Heart right ventricle (tissue), 16 donors: ENCODE measurements around the gene ADARB2. TPM values are rescaled to one million over a fixed set of nuclear protein-coding genes. Genes with fewer than 3 reads are reported as not detected.
"Not testable (repeated sequence)": the region's sequence is repeated elsewhere in the genome, so short reads cannot be mapped to it uniquely, and the experiment has no call there.

Experiments
- ATAC-seq, 8 donors: fragments of 200-7000 bp; cut with Tn5 transposase; one replicate each; pipeline ENCODE4 v1.9.1; 2020; ENCODE audit warnings: mild to moderate bottlenecking in 8 of 8, moderate library complexity in 8 of 8, moderate number of reproducible peaks in 1 of 8
- DNase-seq, 2 donors: peaks; one replicate each; pipeline ENCODE4 v3.0.0-alpha.2; 2020
- H3K27ac ChIP-seq, 10 donors: fragments of 200-600 bp; sonication (generic) in 2 of 10; one replicate each; pipeline versions ENCODE4 v1.5.0 to v1.8.0; 2020 to 2022; ENCODE audit warnings: mild to moderate bottlenecking in 3 of 10
- H3K27me3 ChIP-seq, 7 donors: fragments of 200-600 bp; one replicate each; pipeline ENCODE4 v1.8.0; 2021 to 2022; ENCODE audit warnings: mild to moderate bottlenecking in 2 of 7
- H3K36me3 ChIP-seq, 9 donors: fragments of 200-600 bp; sonication (generic) in 1 of 9; one replicate each; pipeline versions ENCODE4 v1.5.0 to v1.8.0; 2020 to 2022; ENCODE audit warnings: mild to moderate bottlenecking in 2 of 9
- H3K4me1 ChIP-seq, 9 donors: fragments of 200-600 bp; sonication (generic) in 1 of 9; one replicate each; pipeline versions ENCODE4 v1.5.0 to v1.8.0; 2020 to 2022; ENCODE audit warnings: mild to moderate bottlenecking in 4 of 9
- H3K4me3 ChIP-seq, 10 donors: fragments of 200-600 bp; sonication (generic) in 2 of 10; one replicate each; pipeline versions ENCODE4 v1.5.0 to v1.8.0; 2020 to 2022; ENCODE audit warnings: mild to moderate bottlenecking in 7 of 10, moderate library complexity in 2 of 10
- H3K9me3 ChIP-seq, 11 donors: fragments of 200-600 bp in 10 of 11; sonication (generic) in 2 of 11; one replicate each; pipeline versions ENCODE4 v1.5.0 to v1.8.0; 2013 to 2022; ENCODE audit warnings: mild to moderate bottlenecking in 2 of 11, control low read depth in 1 of 11, moderate library complexity in 1 of 11
- CTCF ChIP-seq, 9 donors: fragments of 200-600 bp; sonication (generic) in 2 of 9; IDR thresholded peaks; one replicate each; pipeline versions ENCODE4 v1.5.0 to v1.8.0; 2021 to 2022; ENCODE audit warnings: antibody characterized with exemption in 9 of 9, mild to moderate bottlenecking in 5 of 9, moderate library complexity in 1 of 9
- WGBS, 2 donors: extraction: QIAGEN DNeasy Blood & Tissue Kit; methylation state at CpG; one replicate each; pipeline ENCODE4 v1.1.7; 2013; ENCODE audit warnings: inconsistent platforms in 1 of 2; 5-methylcytosine and 5-hydroxymethylcytosine counted together
- intact Hi-C, 10 donors: fragments of 100-400 bp; cut with DNase I; formaldehyde crosslinking; loops; one replicate each; pipeline versions ENCODE4 v1.11.1 to v1.14.2; 2022
- polyA plus RNA-seq, 2 donors: library from polyadenylated mRNA; stranded (reverse); fragments of 200-250 nt; gene quantifications; one replicate each; pipeline ENCODE4 v1.2.3, GENCODE V29; 2013
- total RNA-seq, 10 donors: library from RNA; stranded (reverse); fragmentation: NEBNext Ultra II Directional in 3 of 10; extraction: Animal tissue kit (Norgen Biotek cat#: 25700) in 3 of 10; gene quantifications; one replicate each; pipeline versions ENCODE4 v1.2.1 to v1.2.4, GENCODE V29; 2021 to 2023
- donor health status: Arrhythmogenic right ventricular cardiomyopathy.
- donor health status: ischemic (EF 13 %, LVEDD 7.1; RV severe dilation, severe dysfunction).
- donor health status: healthy with polysubstance abuse.
- donor health status: DM: no; HTN: yes; CAD: no.
- donor health status: DM: no; HTN: no; CAD: no.
- donor health status: ischemic (EF 25% LVEDD 6.9; RV normal size, moderate dysfunction).
- donor health status: ischemic (EF 25% LVEDD 5.7; RV mildly dilated, moderate dysfunction).
- donor health status: healthy.
- donor health status: DM: yes; HTN: yes; CAD: no.
- donor health status: Ischemic cardiomyopathy.
- donor health status: ischemic (EF 35%, LVEDD 5.7; RV mildly dilated, moderate dysfunction).
- donor health status: nonischemic (EF 11% LVEDD 7.7; RV severe dilation, severe dysfunction).
- donor health status: DM: yes; HTN: yes; CAD: no.
- donor health status: PGD.
- donor health status: ischemic (EF 29% LVEDD 5.4; RV normal size, mild dysfunction).
- donor health status: nonischemic (EF 23%, LVEDD 6.1; RV moderate dilation, normal function).

ADARB2 gene
- total and polyA plus RNA-seq, 12 donors: 0.08 to 0.47 (median 0.17) TPM; not detected in 2

- Histone ChIP-seq H3K27me3 (peaks cover 0 to 15% (median under 1%) of the 10 kb centered on the region in 7 donors), H3K27ac (no peak overlapping the region), H3K36me3 (no peaks in the 10 kb centered on the region), H3K4me1 (no peaks in the 10 kb centered on the region), H3K9me3 (peaks cover 0 to 6% (median 0%) of the 10 kb centered on the region in 11 donors), H3K4me3 (no peak overlapping the region)
- no peak for TF ChIP-seq CTCF (IDR thresholded peaks at IDR 0.05)
- 80 to 84% methylated on average over 9 of the region's 9 CpGs for WGBS, 2 donors
- intact Hi-C loops: no loop called here
- ATAC-seq (no peak), DNase-seq (no peak)
Measured at GRCh38 chr10:1625079-1625478, 112.2 kb downstream of the ADARB2 start.

- WGBS, 2 donors: 62% methylated on average over 12 of the region's 12 CpGs
- DNase-seq (no peak), ATAC-seq (no peak)
- H3K36me3 ChIP-seq: no peaks in the 10 kb centered on the region
- no peak overlapping the region for H3K27ac ChIP-seq
- intact Hi-C loops: no loop called here
- H3K4me3 ChIP-seq: no peak overlapping the region
- peaks cover 0 to 11% (median 0%) of the 10 kb centered on the region in 7 donors for H3K27me3 ChIP-seq
- H3K9me3 ChIP-seq: peaks cover 0 to 12% (median 0%) of the 10 kb centered on the region in 11 donors
- H3K4me1 ChIP-seq: no peaks in the 10 kb centered on the region
- TF ChIP-seq CTCF (IDR thresholded peaks at IDR 0.05): no peak
Measured at GRCh38 chr10:1624240-1624639, 113.1 kb downstream of the ADARB2 start.

- no peaks in the 10 kb centered on the region for H3K4me1 ChIP-seq
- no peak for TF ChIP-seq CTCF (IDR thresholded peaks at IDR 0.05)
- no peak for DNase-seq
- no peak overlapping the region for H3K4me3 ChIP-seq
- no peaks in the 10 kb centered on the region for H3K36me3 ChIP-seq
- intact Hi-C loops: no loop called here
- no peak overlapping the region for H3K27ac ChIP-seq
- H3K27me3 ChIP-seq: peaks cover 0 to 14% (median 1%) of the 10 kb centered on the region in 7 donors
- no peak for ATAC-seq
- peaks cover 0 to 16% (median 0%) of the 10 kb centered on the region in 11 donors for H3K9me3 ChIP-seq
Measured at GRCh38 chr10:1620803-1621202, 116.5 kb downstream of the ADARB2 start.

GRCh38 chr10:1617376-1618317 lies 119.7 kb downstream of the ADARB2 start:
- H3K4me3 ChIP-seq, ATAC-seq: not testable (repeated sequence)
- 13 to 18% methylated on average over 13 of the region's 13 CpGs for WGBS, 2 donors

GRCh38 chr10:1616701-1617100 lies 120.6 kb downstream of the ADARB2 start:
- H3K4me3 ChIP-seq, DNase-seq, ATAC-seq, H3K36me3 ChIP-seq, H3K27ac ChIP-seq, H3K4me1 ChIP-seq, intact Hi-C loops: not testable (repeated sequence)
- Histone ChIP-seq H3K27me3 (peaks cover 0 to 45% (median 21%) of the 10 kb centered on the region in 7 donors), H3K9me3 (peaks cover 0 to 16% (median 0%) of the 10 kb centered on the region in 11 donors)
- WGBS, 2 donors: 43 to 48% methylated on average over 9 of the region's 9 CpGs

More at GRCh38 chr10:1617376-1618317, 119.7 kb downstream of the ADARB2 start:
- H3K36me3 ChIP-seq, H3K4me1 ChIP-seq, intact Hi-C loops, DNase-seq, H3K27ac ChIP-seq: not testable (repeated sequence)
- H3K27me3 ChIP-seq: peaks cover 0 to 36% (median 11%) of the 10 kb centered on the region in 7 donors
- H3K9me3 ChIP-seq: peaks cover 0 to 16% (median 0%) of the 10 kb centered on the region in 11 donors
